GM18907 (cell line): ENCODE measurements around the gene MORN5.
A peak's percentile ranks its signal among the peaks of the same experiment; 100 is the strongest.
"Not testable (repeated sequence)": the region's sequence is repeated elsewhere in the genome, so short reads cannot be mapped to it uniquely, and the experiment has no call there.

ENCODE experiments used
- ATAC-seq: cut with Tn5 transposase; IDR thresholded peaks from one replicate; pipeline ENCODE4 v1.9.1; 2021; ENCODE audit warnings: mild to moderate bottlenecking, moderate library complexity; ENCODE audit not compliant: unreplicated experiment

Gene MORN5

GRCh38 chr9:122159026-122159924 lies at the start of gene MORN5, which contains the start of gene NDUFA8:
Gene MORN5, plus strand, starts transcription at chr9:122159908. Its CDS starts 65 bp downstream, at chr9:122159973.
Gene NDUFA8, minus strand, starts transcription at chr9:122159779. Its CDS starts 102 bp downstream, at chr9:122159677.
- peak; percentile 91 for ATAC-seq

GRCh38 chr9:122110100-122110833 lies 49.4 kb upstream of the MORN5 start:
- no peak for ATAC-seq

GRCh38 chr9:122111413-122112085 lies 48.2 kb upstream of the MORN5 start:
- ATAC-seq, result no peak

- ATAC-seq, result no peak
Observed at GRCh38 chr9:122112238-122112637, 47.5 kb upstream of the MORN5 start.

- ATAC-seq, result no peak
Observed at GRCh38 chr9:122113574-122113973, 46.1 kb upstream of the MORN5 start.

GRCh38 chr9:122115176-122116035 lies 44.3 kb upstream of the MORN5 start:
- no peak for ATAC-seq

GRCh38 chr9:122116040-122116439 lies 43.7 kb upstream of the MORN5 start:
- no peak for ATAC-seq

GRCh38 chr9:122116448-122117173 lies 43.1 kb upstream of the MORN5 start:
- ATAC-seq, result no peak

- ATAC-seq, result not testable (repeated sequence)
Observed at GRCh38 chr9:122117241-122117640, 42.5 kb upstream of the MORN5 start.

GRCh38 chr9:122118343-122119165 lies 41.2 kb upstream of the MORN5 start:
- ATAC-seq, result no peak

- no peak for ATAC-seq
Observed at GRCh38 chr9:122119166-122119521, 40.6 kb upstream of the MORN5 start.

- ATAC-seq, result no peak
Observed at GRCh38 chr9:122119721-122120120, 40.0 kb upstream of the MORN5 start.

- ATAC-seq, result no peak
Observed at GRCh38 chr9:122120316-122121071, 39.2 kb upstream of the MORN5 start.

- ATAC-seq, result no peak
Observed at GRCh38 chr9:122121391-122121790, 38.3 kb upstream of the MORN5 start.

GRCh38 chr9:122121931-122122330 lies 37.8 kb upstream of the MORN5 start:
- no peak for ATAC-seq

GRCh38 chr9:122122468-122122867 lies 37.2 kb upstream of the MORN5 start:
- ATAC-seq, result no peak

GRCh38 chr9:122122903-122123632 lies 36.6 kb upstream of the MORN5 start:
- ATAC-seq, result no peak

GRCh38 chr9:122124048-122124447 lies 35.7 kb upstream of the MORN5 start:
- ATAC-seq, result no peak
